IMR-90 (cell line): ENCODE data around the gene SLX9. TPM values are rescaled to one million over a fixed set of nuclear protein-coding genes. Genes with fewer than 3 reads are reported as not detected.

Experiments used
- ATAC-seq: fragments of 200-7000 bp; cut with Tn5 transposase; 2 replicates; pipeline ENCODE4 v1.9.1; 2020; ENCODE audit warnings: low read depth, mild to moderate bottlenecking, moderate library complexity
- BruUV-seq: library from RNA; stranded (reverse); fragments of 400-500 nt; replicated peaks from 2 replicates; lab custom pipeline; 2021; lab: Mats Ljungman, UMichigan
- CTCF ChIA-PET: fragments of 300-600 bp; formaldehyde crosslinking; extraction: SDS; loops from one replicate; lab custom pipeline; 2021; ENCODE audit warnings: antibody characterized with exemption; lab: Yijun Ruan, JAX
- POLR2A ChIA-PET: fragments of 300-600 bp; sonication (Branson Sonifier 250); formaldehyde crosslinking; loops from one replicate; lab custom pipeline; 2022; ENCODE audit warnings: antibody characterized with exemption; ENCODE audit not compliant: unreplicated experiment; lab: Charles Lee
- DNase-seq: peaks from one replicate; pipeline ENCODE4 v3.0.0; 2013
- H2AFZ ChIP-seq: replicated peaks from 2 replicates; pipeline ENCODE3; 2013; ENCODE audit warnings: low read length, mild to moderate bottlenecking; ENCODE audit not compliant: poor library complexity
- H2AK5ac ChIP-seq: 2 replicates; pipeline ENCODE4 v1.6.1; 2013; ENCODE audit warnings: low read depth, low read length, inconsistent platforms
- H2AK9ac ChIP-seq: replicated peaks from 2 replicates; pipeline ENCODE3; 2013; ENCODE audit warnings: mild to moderate bottlenecking, low read depth, low read length, moderate library complexity; ENCODE audit not compliant: poor library complexity
- H2BK120ac ChIP-seq: 2 replicates; pipeline ENCODE4 v1.6.1; 2013; ENCODE audit warnings: low read depth, low read length, inconsistent platforms
- H2BK15ac ChIP-seq: 3 replicates; pipeline ENCODE4 v1.6.1; 2013; ENCODE audit warnings: low read depth, low read length, inconsistent platforms
- H2BK20ac ChIP-seq: 2 replicates; pipeline ENCODE4 v1.6.1; 2013; ENCODE audit warnings: low read depth, mild to moderate bottlenecking, inconsistent platforms, low read length, moderate library complexity
- H2BK5ac ChIP-seq: 2 replicates; pipeline ENCODE4 v1.6.1; 2013; ENCODE audit warnings: mild to moderate bottlenecking, low read depth, low read length, inconsistent platforms; ENCODE audit not compliant: poor library complexity, severe bottlenecking
- H3K14ac ChIP-seq: replicated peaks from 2 replicates; pipeline ENCODE4 v1.6.1; 2013; ENCODE audit warnings: low read depth, low read length, inconsistent platforms
- H3K18ac ChIP-seq: 2 replicates; pipeline ENCODE4 v1.6.1; 2013; ENCODE audit warnings: low read depth, low read length, control low read depth
- H3K23ac ChIP-seq: 2 replicates; pipeline ENCODE4 v1.6.1; 2013; ENCODE audit warnings: low read depth, low read length, inconsistent platforms
- H3K27ac ChIP-seq: 2 replicates; pipeline ENCODE4 v1.5.1; 2013; ENCODE audit warnings: mild to moderate bottlenecking, control low read depth, low read length; ENCODE audit not compliant: insufficient read depth
- H3K27me3 ChIP-seq: 2 replicates; pipeline ENCODE4 v1.6.1; 2013; ENCODE audit warnings: low read length; ENCODE audit not compliant: control insufficient read depth, insufficient read depth
- H3K36me3 ChIP-seq: 2 replicates; pipeline ENCODE4 v1.6.1; 2013; ENCODE audit warnings: low read length, mixed read lengths; ENCODE audit not compliant: control insufficient read depth, insufficient read depth
- H3K4ac ChIP-seq: 2 replicates; pipeline ENCODE4 v1.6.1; 2013; ENCODE audit warnings: low read depth, low read length, inconsistent platforms
- H3K4me1 ChIP-seq: 2 replicates; pipeline ENCODE4 v1.6.1; 2013; ENCODE audit warnings: low read length, mixed read lengths; ENCODE audit not compliant: control insufficient read depth, insufficient read depth
- H3K4me2 ChIP-seq: 2 replicates; pipeline ENCODE4 v1.6.1; 2013; ENCODE audit warnings: low read depth, mild to moderate bottlenecking, control low read depth, low read length, moderate library complexity
- H3K4me3 ChIP-seq: 2 replicates; pipeline ENCODE4 v1.5.1; 2013; ENCODE audit warnings: low read depth, mild to moderate bottlenecking, control low read depth, low read length, moderate library complexity; ENCODE audit not compliant: insufficient read depth
- H3K56ac ChIP-seq: 2 replicates; pipeline ENCODE4 v1.6.1; 2013; ENCODE audit warnings: low read length, inconsistent platforms; ENCODE audit not compliant: insufficient read depth; ENCODE audit errors: extremely low read depth
- H3K79me1 ChIP-seq, 2 experiments: 2 replicates each; pipeline ENCODE4 v1.6.1; 2013; ENCODE audit warnings: low read length in 2 of 2, inconsistent platforms in 1 of 2, low read depth in 1 of 2
- H3K9ac ChIP-seq: 2 replicates; pipeline ENCODE4 v1.6.1; 2013; ENCODE audit warnings: low read depth, low read length, control low read depth
- H3K9me1 ChIP-seq: 2 replicates; pipeline ENCODE4 v1.6.1; 2013; ENCODE audit warnings: low read length, inconsistent platforms; ENCODE audit not compliant: insufficient read depth
- H3K9me3 ChIP-seq: 2 replicates; pipeline ENCODE4 v1.6.1; 2013; ENCODE audit warnings: low read length; ENCODE audit not compliant: control insufficient read depth, insufficient read depth
- H4K20me1 ChIP-seq: 2 replicates; pipeline ENCODE4 v1.6.1; 2013; ENCODE audit warnings: low read length, inconsistent platforms; ENCODE audit not compliant: insufficient read depth
- H4K5ac ChIP-seq: 2 replicates; pipeline ENCODE4 v1.6.1; 2013; ENCODE audit warnings: mild to moderate bottlenecking, low read depth, low read length, control low read depth
- H4K8ac ChIP-seq, 2 experiments: 2 replicates each; pipeline ENCODE4 v1.6.1; 2013; ENCODE audit warnings: low read depth in 2 of 2, low read length in 2 of 2, control low read depth in 1 of 2, inconsistent platforms in 1 of 2
- H4K91ac ChIP-seq: 2 replicates; pipeline ENCODE4 v1.6.1; 2013; ENCODE audit warnings: low read depth, low read length, inconsistent platforms; ENCODE audit not compliant: insufficient read depth
- MAFK ChIP-seq: IDR thresholded peaks from 2 replicates; pipeline ENCODE4 v1.6.1; 2012; ENCODE audit warnings: low read depth, low read length, improper control_type of control experiment
- WGBS, 2 experiments: methylation state at CpG; one replicate each; pipeline versions ENCODE4 v1.1.5 to v1.1.7; 2013; ENCODE audit warnings: missing lambda C conversion rate in 2 of 2; ENCODE audit not compliant: insufficient read length in 1 of 2; ENCODE audit errors: extremely low coverage in 2 of 2; 5-methylcytosine and 5-hydroxymethylcytosine counted together
- dilution Hi-C: fragments of 300-500 bp; cut with HindIII; formaldehyde crosslinking; loops from one replicate; pipeline ENCODE4 v1.14.3; 2018; ENCODE audit warnings: low sequenced_read_pairs; ENCODE audit not compliant: unreplicated experiment
- in situ Hi-C: fragments of 300-500 bp; cut with MboI; formaldehyde crosslinking; loops from 3 replicates; pipeline ENCODE4 v1.14.3; 2019; ENCODE audit warnings: low sequenced_read_pairs, inconsistent platforms, mixed read lengths
- intact Hi-C: fragments of 100-400 bp; cut with micrococcal nuclease; formaldehyde crosslinking; loops from 2 replicates; pipeline ENCODE4 v1.10.0; 2022
- polyA plus RNA-seq, 3 experiments: library from polyadenylated mRNA; depleted of rRNA; stranded (reverse); fragments of >200 nt; gene quantifications; 2 replicates each; pipeline ENCODE4 v1.2.3, GENCODE V29; 2012; ENCODE audit warnings: low replicate concordance in 1 of 3
- total RNA-seq: library from RNA; depleted of rRNA; stranded (reverse); fragments of >200 nt; gene quantifications from 2 replicates; pipeline ENCODE4 v1.2.3, GENCODE V29; 2012

Gene SLX9
- total and polyA plus RNA-seq, 2 of the 4 experiments (the other 2 are of a cell fraction) = 10.4 to 21.7 TPM

GRCh38 chr21:44925378-44925755 is 14.5 kb upstream of the SLX9 start:
- peaks cover 10% of the 10 kb centered on the region; the same call in 1 of the 2 replicates for H3K9me1 ChIP-seq
- in situ Hi-C loops (loop anchor here (5.0 to 25.0 kb wide), 2 partner anchors 43 to 413 kb away; no protein-coding TSS in a partner anchor), intact Hi-C loops (loop anchor here (5.0 kb wide), 1 partner anchor 53 kb away; the partner anchor contains the start of gene PTTG1IP), dilution Hi-C loops (no loop called here)
- no peak overlapping the region for H3K14ac ChIP-seq
- no peak overlapping the region for H3K23ac ChIP-seq
- H3K18ac ChIP-seq = no peak overlapping the region
- no peak overlapping the region for H3K27ac ChIP-seq
- H2BK15ac ChIP-seq = no peak overlapping the region
- no peak overlapping the region for H2BK20ac ChIP-seq
- TF ChIP-seq MAFK = no peak
- H3K4ac ChIP-seq = no peak overlapping the region
- no peak overlapping the region for H3K56ac ChIP-seq
- no peak overlapping the region for H3K4me2 ChIP-seq
- ChIA-PET POLR2A (interaction anchor here (0.5 kb wide), 1 partner anchor 8 kb away, joined by 3 read pairs; no protein-coding TSS in a partner anchor), CTCF (no interaction called here)
- no peak overlapping the region for H4K91ac ChIP-seq
- peaks cover 29% of the 10 kb centered on the region for H4K20me1 ChIP-seq
- ATAC-seq (no peak), DNase-seq (no peak)
- no peak overlapping the region for H2AFZ ChIP-seq
- no peak overlapping the region for H2BK120ac ChIP-seq
- WGBS, 2 experiments = 100% methylated on average over 1 of the region's 1 CpG; no CpG with 5 or more reads in 1 of the 2 experiments
- H2BK5ac ChIP-seq = no peak overlapping the region
- no peak overlapping the region for H4K8ac ChIP-seq
- BruUV-seq = no TSS peak
- H3K4me1 ChIP-seq = peaks cover 19% of the 10 kb centered on the region
- H4K5ac ChIP-seq = no peak overlapping the region
- H3K36me3 ChIP-seq = no peaks in the 10 kb centered on the region
- no peak overlapping the region for H2AK9ac ChIP-seq
- H3K9ac ChIP-seq = no peak overlapping the region
- H3K9me3 ChIP-seq = peaks cover 7% of the 10 kb centered on the region
- peaks cover 0 to 3% of the 10 kb centered on the region in 2 experiments; a peak in 1 of 4 replicates for H3K79me1 ChIP-seq
- peaks cover 62% of the 10 kb centered on the region for H3K27me3 ChIP-seq
- H3K4me3 ChIP-seq = no peak overlapping the region
- no peak overlapping the region for H2AK5ac ChIP-seq
